Natural killer cell (primary cell): Measurements from ENCODE around the gene COG5. TPM values are rescaled to one million over a fixed set of nuclear protein-coding genes. Genes with fewer than 3 reads are reported as not detected.

ENCODE experiments used
- ATAC-seq, 3 donors: fragments of 150-1000 bp in 2 of 3; fragments of 200-7000 bp in 1 of 3; cut with Tn5 transposase; 1 replicate in 1 of 3; 2 replicates in 2 of 3; pipeline ENCODE4 v1.10.0; 2021; ENCODE audit warnings: mild to moderate bottlenecking in 2 of 3, moderate library complexity in 2 of 3
- DNase-seq, 2 donors: peaks; one replicate each; pipeline versions ENCODE4 v3.0.0 to v3.0.0-alpha.2; 2013 to 2021; ENCODE audit warnings: mixed read lengths in 1 of 2
- H3K27ac ChIP-seq: one replicate; pipeline ENCODE4 v1.5.1; 2013; ENCODE audit warnings: mild to moderate bottlenecking, low read length
- H3K27me3 ChIP-seq: one replicate; pipeline ENCODE4 v1.6.1; 2013; ENCODE audit warnings: low read length; ENCODE audit not compliant: control insufficient read depth, insufficient read depth
- H3K36me3 ChIP-seq: one replicate; pipeline ENCODE4 v1.6.1; 2013; ENCODE audit warnings: low read length; ENCODE audit not compliant: control insufficient read depth, insufficient read depth
- H3K4me1 ChIP-seq: one replicate; pipeline ENCODE4 v1.6.1; 2013; ENCODE audit warnings: low read length; ENCODE audit not compliant: control insufficient read depth, insufficient read depth
- H3K4me3 ChIP-seq: one replicate; pipeline ENCODE4 v1.5.1; 2013; ENCODE audit warnings: low read length
- H3K9me3 ChIP-seq: one replicate; pipeline ENCODE4 v1.6.1; 2013; ENCODE audit warnings: low read length; ENCODE audit not compliant: control insufficient read depth, insufficient read depth
- H3K27ac Mint-ChIP-seq, 2 donors: one replicate each; pipeline ENCODE4 v1.8.0; 2022; ENCODE audit warnings: mild to moderate bottlenecking in 2 of 2, mixed read lengths in 2 of 2, moderate library complexity in 1 of 2
- H3K27me3 Mint-ChIP-seq, 2 donors: one replicate each; pipeline ENCODE4 v1.8.0; 2022; ENCODE audit warnings: low read depth in 2 of 2, mixed read lengths in 2 of 2
- H3K36me3 Mint-ChIP-seq: one replicate; pipeline ENCODE4 v1.8.0; 2022; ENCODE audit warnings: mixed read lengths
- H3K4me1 Mint-ChIP-seq, 2 donors: one replicate each; pipeline ENCODE4 v1.8.0; 2022; ENCODE audit warnings: mixed read lengths in 2 of 2
- H3K4me3 Mint-ChIP-seq: one replicate; pipeline ENCODE4 v1.8.0; 2022; ENCODE audit warnings: mild to moderate bottlenecking, moderate library complexity, mixed read lengths
- H3K9me3 Mint-ChIP-seq, 2 donors: one replicate each; pipeline ENCODE4 v1.8.0; 2022; ENCODE audit warnings: mixed read lengths in 2 of 2
- CTCF ChIP-seq: fragments of 200-600 bp; IDR thresholded peaks from one replicate; pipeline ENCODE4 v1.8.0; 2022; ENCODE audit warnings: antibody characterized with exemption
- WGBS: methylation state at CpG from one replicate; pipeline ENCODE4 v1.1.7; 2013; ENCODE audit warnings: missing lambda C conversion rate; ENCODE audit not compliant: insufficient coverage; 5-methylcytosine and 5-hydroxymethylcytosine counted together
- intact Hi-C: fragments of 100-400 bp; cut with micrococcal nuclease; formaldehyde crosslinking; loops from one replicate; pipeline ENCODE4 v1.14.2; 2022
- total RNA-seq, 4 donors: library from RNA; stranded (reverse); fragments of 120-200 nt in 1 of 4; gene quantifications; one replicate each; pipeline versions ENCODE4 v1.2.3 to v1.2.4, GENCODE V29; 2013 to 2022

COG5 gene
- total RNA-seq, 3 donors from 2014 or later (not counting 1 experiment from before 2014, with no cell fraction given): 49.2 to 54.6 (median 54.2) TPM

DNA sequence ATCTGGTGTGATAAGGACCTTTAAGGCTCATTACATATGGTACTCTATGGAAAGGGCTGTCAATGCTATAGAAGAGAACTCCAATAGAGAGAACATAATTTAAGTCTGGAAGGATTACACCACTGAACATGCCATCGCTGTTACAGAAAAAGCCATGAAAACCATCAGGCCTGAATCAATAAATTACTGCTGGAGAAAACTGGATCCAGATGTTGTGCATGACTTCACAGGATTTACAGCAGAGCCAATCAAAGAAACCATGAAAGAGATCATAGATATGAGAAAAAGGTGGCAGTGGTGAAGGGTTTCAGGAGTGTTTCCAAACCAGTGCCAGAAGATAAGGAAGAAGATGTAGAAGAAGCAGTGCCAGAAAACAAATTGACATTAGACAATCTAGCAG, 112.8 kb downstream of the COG5 start:
- intact Hi-C loops: no loop called here

GRCh38 chr7:107446988-107447387, 116.7 kb downstream of the COG5 start:
- no peak for TF ChIP-seq CTCF
- H3K27me3 Mint-ChIP-seq: no peaks in the 10 kb centered on the region
- DNase-seq (no peak), ATAC-seq (no peak)
- H3K27ac Mint-ChIP-seq: no peak overlapping the region
- Histone ChIP-seq H3K36me3 (peaks cover 4% of the 10 kb centered on the region), H3K4me1 (no peaks in the 10 kb centered on the region), H3K9me3 (no peaks in the 10 kb centered on the region), H3K27me3 (no peaks in the 10 kb centered on the region), H3K27ac (no peak overlapping the region), H3K4me3 (no peak overlapping the region)
- no peaks in the 10 kb centered on the region for H3K9me3 Mint-ChIP-seq
- WGBS: 100% methylated on average over 1 of the region's 1 CpG
- H3K4me1 Mint-ChIP-seq: peaks cover 9 to 19% of the 10 kb centered on the region in 2 donors
- no peak overlapping the region for H3K4me3 Mint-ChIP-seq
- intact Hi-C loops: no loop called here
- H3K36me3 Mint-ChIP-seq: no peaks in the 10 kb centered on the region

More for the DNA sequence above, 112.8 kb downstream of the COG5 start:
- no peak for DNase-seq
- Histone ChIP-seq H3K4me3 (no peak overlapping the region), H3K27me3 (no peaks in the 10 kb centered on the region), H3K9me3 (no peaks in the 10 kb centered on the region), H3K4me1 (no peaks in the 10 kb centered on the region), H3K27ac (no peak overlapping the region), H3K36me3 (peaks cover 4% of the 10 kb centered on the region)
- no peaks in the 10 kb centered on the region for H3K9me3 Mint-ChIP-seq
- H3K4me3 Mint-ChIP-seq: no peak overlapping the region
- no peaks in the 10 kb centered on the region for H3K36me3 Mint-ChIP-seq
- ATAC-seq: no peak
- 100% methylated on average over 1 of the region's 1 CpG for WGBS
- no peaks in the 10 kb centered on the region for H3K27me3 Mint-ChIP-seq
- H3K4me1 Mint-ChIP-seq: peaks cover 11 to 14% of the 10 kb centered on the region in 2 donors
- H3K27ac Mint-ChIP-seq: no peak overlapping the region
- no peak for TF ChIP-seq CTCF

DNA sequence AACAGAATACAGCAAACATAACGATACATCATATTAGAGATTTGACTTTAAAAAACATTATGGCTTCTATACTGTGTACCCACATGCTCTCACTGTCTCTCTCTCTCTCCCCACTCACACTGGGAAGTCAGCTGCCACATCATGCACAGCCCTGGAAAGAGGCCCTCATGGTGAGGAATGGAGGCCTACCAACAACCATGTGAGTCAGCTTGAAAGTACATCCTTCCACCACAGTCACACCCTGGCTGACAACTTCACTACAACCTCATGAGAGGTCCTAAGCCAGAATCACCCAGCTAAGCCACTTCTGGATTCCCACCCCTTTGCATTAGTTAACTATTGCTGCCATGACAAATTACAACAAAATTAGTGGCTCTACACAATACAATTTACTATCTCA, 117.2 kb downstream of the COG5 start:
- intact Hi-C loops: no loop called here
- H3K9me3 Mint-ChIP-seq: no peaks in the 10 kb centered on the region
- peaks cover 4% of the 10 kb centered on the region for H3K36me3 ChIP-seq
- 100% methylated on average over 1 of the region's 1 CpG for WGBS
- no peak overlapping the region for H3K4me3 Mint-ChIP-seq
- H3K4me1 Mint-ChIP-seq: peaks cover 11 to 21% of the 10 kb centered on the region in 2 donors
- H3K27ac Mint-ChIP-seq: no peak overlapping the region
- H3K27me3 Mint-ChIP-seq: no peaks in the 10 kb centered on the region
- H3K27me3 ChIP-seq: no peaks in the 10 kb centered on the region
- no peaks in the 10 kb centered on the region for H3K9me3 ChIP-seq
- H3K27ac ChIP-seq: no peak overlapping the region
- H3K4me1 ChIP-seq: no peaks in the 10 kb centered on the region
- no peak for TF ChIP-seq CTCF
- no peak overlapping the region for H3K4me3 ChIP-seq
- ATAC-seq (no peak), DNase-seq (no peak)
- H3K36me3 Mint-ChIP-seq: no peaks in the 10 kb centered on the region

- ATAC-seq: no peak
- no peaks in the 10 kb centered on the region for H3K9me3 Mint-ChIP-seq
- Histone ChIP-seq H3K27me3 (no peaks in the 10 kb centered on the region), H3K4me1 (no peaks in the 10 kb centered on the region), H3K4me3 (no peak overlapping the region), H3K36me3 (no peaks in the 10 kb centered on the region), H3K9me3 (no peaks in the 10 kb centered on the region), H3K27ac (no peak overlapping the region)
- H3K36me3 Mint-ChIP-seq: no peaks in the 10 kb centered on the region
- WGBS: 100% methylated on average over 1 of the region's 1 CpG
- H3K27ac Mint-ChIP-seq: no peak overlapping the region
- no peak for TF ChIP-seq CTCF
- intact Hi-C loops: no loop called here
- no peak overlapping the region for H3K4me3 Mint-ChIP-seq
- peaks cover 6 to 18% of the 10 kb centered on the region in 2 donors for H3K4me1 Mint-ChIP-seq
- H3K27me3 Mint-ChIP-seq: no peaks in the 10 kb centered on the region
- no peak for DNase-seq
Observed at GRCh38 chr7:107442678-107443077, 121.0 kb downstream of the COG5 start.
